Testis (tissue), 2 donors: ENCODE data around the gene KLC1.

Experiments
- CTCF ChIP-seq, 3 experiments: fragments of 450-650 bp in 2 of 3; fragments of 200-600 bp in 1 of 3; sonication (generic) in 1 of 3; IDR thresholded peaks; one replicate each; pipeline ENCODE4 v1.5.1; 2016 to 2019; ENCODE audit warnings: antibody characterized with exemption in 3 of 3, mild to moderate bottlenecking in 2 of 3, moderate library complexity in 1 of 3
- POLR2A ChIP-seq: fragments of 450-650 bp; IDR thresholded peaks from one replicate; pipeline ENCODE4 v1.6.1; 2017; ENCODE audit warnings: antibody characterized with exemption, mild to moderate bottlenecking, moderate library complexity

GRCh38 chr14:103627073-103628025 lies 1.7 kb upstream of the KLC1 start:
- TF ChIP-seq CTCF (IDR thresholded peaks at IDR 0.05) (no peak), POLR2A (no peak)
